HepG2 (cell line): Measurements from ENCODE around the gene TELO2. TPM values are rescaled to one million over a fixed set of nuclear protein-coding genes. Genes with fewer than 3 reads are reported as not detected.

Source experiments
- ATAC-seq: fragments of 200-7000 bp; cut with Tn5 transposase; 3 replicates; pipeline ENCODE4 v1.9.1; 2020; ENCODE audit warnings: mild to moderate bottlenecking, moderate library complexity
- BruUV-seq: library from RNA; stranded (reverse); fragments of 400-500 nt; replicated peaks from 2 replicates; lab custom pipeline; 2021; lab: Mats Ljungman, UMichigan
- CTCF ChIA-PET: fragments of 300-600 bp; formaldehyde crosslinking; extraction: SDS; loops from one replicate; lab custom pipeline; 2021; ENCODE audit warnings: low total read pairs, inconsistent platforms, low intra/inter-chr PET ratio; lab: Yijun Ruan, JAX
- POLR2A ChIA-PET: fragments of 350-600 bp; sonication (Branson Sonifier 250); formaldehyde crosslinking; loops from one replicate; lab custom pipeline; 2020; ENCODE audit warnings: antibody characterized with exemption, inconsistent platforms; lab: Yijun Ruan, JAX
- DNase-seq: peaks from one replicate; pipeline ENCODE4 v3.0.0-alpha.2; 2015; ENCODE audit warnings: low spot score
- FAIRE-seq: peaks from 3 replicates; lab custom pipeline; 2011; peaks lifted over from hg19 to GRCh38; lab: Jason Lieb, UNC
- H2AFZ ChIP-seq: one replicate; pipeline ENCODE4 v1.6.1; 2011; ENCODE audit warnings: low read length, inconsistent platforms
- H3K27ac ChIP-seq: fragments of 300-600 bp; 3 replicates; pipeline ENCODE4 v1.8.0; 2011; ENCODE audit warnings: mixed run types, mild to moderate bottlenecking, mixed read lengths, low read length, inconsistent platforms; ENCODE audit not compliant: insufficient read depth; ENCODE audit errors: extremely low read length
- H3K27me3 ChIP-seq, 2 experiments: fragments of 200-600 bp in 1 of 2; 2 replicates in 1 of 2; 3 replicates in 1 of 2; pipeline versions ENCODE4 v1.6.0 to v1.8.0; 2011; ENCODE audit warnings: low read length in 2 of 2, mild to moderate bottlenecking in 2 of 2, moderate library complexity in 2 of 2, inconsistent platforms in 1 of 2; ENCODE audit not compliant: insufficient read depth in 2 of 2, control insufficient read depth in 1 of 2
- H3K36me3 ChIP-seq, 2 experiments: fragments of 200-600 bp in 1 of 2; replicated peaks in 1 of 2; 2 replicates in 1 of 2; 3 replicates in 1 of 2; pipeline versions ENCODE4 v1.5.1 to v1.8.0; 2011; ENCODE audit warnings: low read length in 2 of 2, inconsistent platforms in 1 of 2; ENCODE audit not compliant: insufficient read depth in 2 of 2, control insufficient read depth in 1 of 2
- H3K4me1 ChIP-seq: 2 replicates; pipeline ENCODE4 v1.5.1; 2012; ENCODE audit warnings: low read length, inconsistent platforms; ENCODE audit not compliant: insufficient read depth
- H3K4me2 ChIP-seq: 2 replicates; pipeline ENCODE4 v1.6.0; 2011; ENCODE audit warnings: low read depth, low read length, inconsistent platforms
- H3K4me3 ChIP-seq, 3 experiments: fragments of 200-600 bp in 1 of 3; sonication (generic), shearing (Covaris generic) in 1 of 3; replicated peaks in 1 of 3; 2 replicates each; pipeline ENCODE4 v1.5.1; 2011 to 2016; ENCODE audit warnings: low read length in 3 of 3, inconsistent platforms in 2 of 3, low read depth in 2 of 3, mild to moderate bottlenecking in 2 of 3, control low read depth in 1 of 3, mixed read lengths in 1 of 3; ENCODE audit not compliant: insufficient read depth in 1 of 3
- H3K79me2 ChIP-seq: one replicate; pipeline ENCODE4 v1.6.1; 2011; ENCODE audit warnings: low read length, inconsistent platforms; ENCODE audit not compliant: insufficient read depth
- H3K9ac ChIP-seq: 2 replicates; pipeline ENCODE4 v1.6.0; 2011; ENCODE audit warnings: mild to moderate bottlenecking, low read depth, low read length, inconsistent platforms; ENCODE audit not compliant: insufficient read depth
- H3K9me3 ChIP-seq: 2 replicates; pipeline ENCODE4 v1.5.1; 2012; ENCODE audit warnings: mild to moderate bottlenecking, low read length
- H4K20me1 ChIP-seq: 2 replicates; pipeline ENCODE4 v1.6.0; 2011; ENCODE audit warnings: inconsistent platforms, mild to moderate bottlenecking, low read length, moderate library complexity; ENCODE audit not compliant: insufficient read depth
- CBFB ChIP-seq: sonication (generic); formaldehyde crosslinking; IDR thresholded peaks from 2 replicates; pipeline ENCODE4 v1.4.0; 2020; ENCODE audit warnings: missing genetic modification reagents
- HCFC1 ChIP-seq: fragments of 150-350 bp; IDR thresholded peaks from 2 replicates; pipeline ENCODE4 v1.6.1; 2014; ENCODE audit warnings: low read depth, low read length
- HNRNPK ChIP-seq: fragments of 200-400 bp; formaldehyde crosslinking; IDR thresholded peaks from 2 replicates; pipeline ENCODE4 v1.6.1; 2018; ENCODE audit warnings: low read length, low read depth, moderate library complexity, mild to moderate bottlenecking; ENCODE audit not compliant: poor library complexity, severe bottlenecking
- HNRNPL ChIP-seq: fragments of 200-400 bp; formaldehyde crosslinking; IDR thresholded peaks from 2 replicates; pipeline ENCODE4 v1.6.1; 2017; ENCODE audit warnings: mild to moderate bottlenecking, low read depth, low read length
- PAWR ChIP-seq: sonication (generic); formaldehyde crosslinking; IDR thresholded peaks from 2 replicates; pipeline ENCODE4 v1.4.0; 2020; ENCODE audit warnings: missing genetic modification reagents, mild to moderate bottlenecking, borderline replicate concordance
- POLR2A ChIP-seq, 2 experiments: IDR thresholded peaks; 2 replicates each; pipeline ENCODE4 v1.6.1; 2011; ENCODE audit warnings: low read depth in 2 of 2, low read length in 2 of 2, mild to moderate bottlenecking in 1 of 2, moderate library complexity in 1 of 2; ENCODE audit not compliant: insufficient read depth in 1 of 2
- PRMT3 ChIP-seq: sonication (generic); formaldehyde crosslinking; IDR thresholded peaks from 2 replicates; pipeline ENCODE4 v1.8.1; 2022; ENCODE audit warnings: low read depth, mild to moderate bottlenecking, moderate library complexity, missing genetic modification reagents, borderline replicate concordance
- SP1 ChIP-seq, 2 experiments: fragments of 450-650 bp in 1 of 2; sonication (generic) in 1 of 2; formaldehyde crosslinking in 1 of 2; IDR thresholded peaks; 2 replicates each; pipeline versions ENCODE4 v1.4.0 to v1.6.1; 2016 to 2020; ENCODE audit warnings: missing genetic modification reagents in 1 of 2
- ZNF552 ChIP-seq: sonication (generic); formaldehyde crosslinking; IDR thresholded peaks from 2 replicates; pipeline ENCODE4 v1.9.0; 2022; ENCODE audit warnings: missing genetic modification reagents, mild to moderate bottlenecking, borderline replicate concordance
- ZNF749 ChIP-seq: sonication (generic); formaldehyde crosslinking; IDR thresholded peaks from 2 replicates; pipeline ENCODE4 v1.8.0; 2022; ENCODE audit warnings: mild to moderate bottlenecking, missing genetic modification reagents, moderate library complexity, borderline replicate concordance
- ZNF776 ChIP-seq: sonication (generic); formaldehyde crosslinking; IDR thresholded peaks from 2 replicates; pipeline ENCODE4 v1.4.0; 2020; ENCODE audit warnings: mild to moderate bottlenecking, missing genetic modification reagents
- WGBS: methylation state at CpG from one replicate; pipeline ENCODE4 v1.1.6; 2017; ENCODE audit warnings: low lambda C conversion rate; 5-methylcytosine and 5-hydroxymethylcytosine counted together
- in situ Hi-C: cut with HindIII; loops from 2 replicates; pipeline ENCODE4 v1.10.0; 2017; ENCODE audit warnings: low pct_unique_long_range_greater_than_20kb; ENCODE audit not compliant: extremely low pct_ligation_motif_present
- intact Hi-C: fragments of 100-400 bp; cut with micrococcal nuclease; formaldehyde crosslinking; loops from one replicate; pipeline ENCODE4 v1.10.0; 2022; ENCODE audit not compliant: unreplicated experiment
- polyA plus RNA-seq, 8 experiments: library from polyadenylated mRNA; depleted of rRNA in 3 of 8; stranded (reverse) in 7 of 8; unstranded in 1 of 8; fragments of >200 nt; fragmentation: Illumina TruSeq in 4 of 8; extraction: Trizol in 4 of 8; gene quantifications; 2 replicates each; pipeline versions ENCODE4 v1.2.1 to v1.2.3, GENCODE V29; 2011 to 2016; ENCODE audit warnings: low read depth in 4 of 8, missing spikeins in 1 of 8, mixed read lengths in 1 of 8; ENCODE audit not compliant: insufficient read depth in 1 of 8
- total RNA-seq, 5 experiments: library from RNA; depleted of rRNA; stranded (reverse); fragments of >200 nt; fragmentation: Illumina TruSeq; extraction: Trizol; gene quantifications; 2 replicates each; pipeline ENCODE4 v1.2.3, GENCODE V29; 2016; ENCODE audit warnings: low read depth in 1 of 5
- TF ChIP-seq, protein P1 (sequence below): sonication (generic); formaldehyde crosslinking; IDR thresholded peaks from 2 replicates; pipeline ENCODE4 v1.4.0; 2020; ENCODE audit warnings: missing genetic modification reagents, borderline replicate concordance
- TF ChIP-seq, protein P2 (sequence below): sonication (generic); formaldehyde crosslinking; IDR thresholded peaks from 2 replicates; pipeline ENCODE4 v1.5.0; 2020; ENCODE audit warnings: missing genetic modification reagents

TELO2 gene
- total and polyA plus RNA-seq, 2 of the 13 experiments (the other 11 are each of a cell fraction or from before 2014, with no cell fraction given): 10.1 to 17.9 TPM

DNA sequence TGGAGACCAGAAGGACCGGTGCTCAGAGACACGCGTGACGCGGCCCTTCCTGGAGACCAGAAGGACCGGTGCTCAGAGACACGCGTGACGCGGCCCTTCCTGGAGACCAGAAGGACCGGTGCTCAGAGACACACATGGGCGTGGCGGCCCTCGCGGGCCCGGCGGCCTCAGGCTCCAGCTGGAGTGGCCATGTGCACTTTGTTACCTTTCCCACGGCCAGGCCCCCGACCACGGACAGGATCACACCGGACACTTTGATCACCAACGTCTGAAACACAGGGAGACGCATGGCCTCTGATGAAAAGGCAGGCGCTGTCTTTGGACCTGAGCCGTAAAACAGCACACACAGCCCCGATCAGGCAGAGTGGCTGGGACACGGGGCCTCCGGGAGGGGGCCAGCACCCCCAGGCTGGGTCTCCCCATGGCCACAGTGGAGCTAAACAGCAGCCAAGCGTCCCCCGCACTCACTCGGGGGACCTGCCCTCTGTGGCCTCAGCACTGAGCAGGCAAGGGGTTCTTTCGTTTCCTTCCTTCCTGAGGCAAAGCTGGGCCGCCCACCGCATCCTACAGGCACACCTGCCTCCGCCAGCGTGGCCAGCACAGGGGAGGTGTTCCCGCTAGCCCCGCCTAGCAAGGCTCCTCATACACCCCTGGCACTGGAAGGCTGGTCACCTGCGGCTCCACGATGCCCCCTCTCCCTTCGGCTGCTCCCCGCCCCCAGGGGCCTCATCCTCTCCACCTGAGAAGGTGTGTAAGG, 35.5 kb upstream of the TELO2 start:
- Histone ChIP-seq H3K9ac (no peak overlapping the region), H3K4me3 (no peak overlapping the region), H2AFZ (no peak overlapping the region), H3K27ac (no peak overlapping the region), H3K36me3 (peaks cover 15 to 32% of the 10 kb centered on the region in 2 experiments; a peak in 4 of 5 replicates), H3K4me2 (no peak overlapping the region), H4K20me1 (no peaks in the 10 kb centered on the region), H3K79me2 (no peaks in the 10 kb centered on the region), H3K27me3 (no peaks in the 10 kb centered on the region), H3K4me1 (no peaks in the 10 kb centered on the region), H3K9me3 (no peaks in the 10 kb centered on the region)
- BruUV-seq: no TSS peak
- no peak for FAIRE-seq
- intact Hi-C loops (no loop called here), in situ Hi-C loops (no loop called here)
- POLR2A ChIA-PET: no interaction called here
- 97% methylated on average over 28 of the region's 42 CpGs for WGBS
- CTCF ChIA-PET: no interaction called here
- no peak for DNase-seq
- no peak for TF ChIP-seq PRMT3 (CRISPR knock-in tag)
- no peak for TF ChIP-seq POLR2A (IDR thresholded peaks at IDR 0.05; ENCODE audit: insufficient read depth in 1 of 2, low read depth in 2 of 2, low read length in 2 of 2)
- no peak for ATAC-seq

DNA sequence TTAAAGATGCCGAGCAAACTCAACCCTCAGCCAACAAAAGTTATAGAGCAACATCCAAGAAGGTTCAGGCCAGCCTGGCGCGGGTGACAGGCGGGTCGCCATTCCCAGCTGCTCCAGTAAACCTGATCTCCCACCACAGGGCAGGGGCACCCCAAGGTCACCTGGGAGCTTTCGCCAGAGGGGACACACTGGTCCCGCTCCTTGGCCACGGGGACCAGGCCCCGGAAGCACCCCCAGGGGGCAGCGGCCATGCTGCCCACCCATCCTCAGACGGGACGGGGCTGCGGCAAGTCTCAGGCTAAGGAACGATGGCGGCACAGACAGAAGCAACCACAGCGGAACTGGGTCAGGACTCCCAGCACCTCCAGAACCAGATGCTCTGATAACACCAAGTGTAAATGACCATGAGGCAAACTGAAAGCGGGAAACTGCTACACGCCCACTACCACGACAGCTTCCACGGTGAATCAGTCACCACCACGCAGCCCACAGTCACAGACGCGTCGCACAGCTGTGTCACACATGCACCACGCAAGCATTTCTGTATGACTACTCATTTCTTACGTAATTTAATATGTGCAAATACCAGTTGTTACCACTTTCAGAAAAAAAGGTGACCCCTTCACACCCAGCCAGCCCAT, 34.7 kb upstream of the TELO2 start:
- Histone ChIP-seq H2AFZ (no peak overlapping the region), H3K36me3 (peaks cover 15 to 30% of the 10 kb centered on the region in 2 experiments; a peak in 4 of 5 replicates), H3K27ac (no peak overlapping the region), H3K9me3 (no peaks in the 10 kb centered on the region), H3K9ac (no peak overlapping the region), H3K4me1 (no peaks in the 10 kb centered on the region), H3K4me3 (no peak overlapping the region), H4K20me1 (no peaks in the 10 kb centered on the region), H3K4me2 (no peak overlapping the region), H3K27me3 (no peaks in the 10 kb centered on the region), H3K79me2 (no peaks in the 10 kb centered on the region)
- ChIA-PET CTCF (no interaction called here), POLR2A (no interaction called here)
- ATAC-seq (no peak), DNase-seq (no peak), FAIRE-seq (no peak)
- intact Hi-C loops: no loop called here
- 95% methylated on average over 15 of the region's 26 CpGs for WGBS
- BruUV-seq: no TSS peak
- TF ChIP-seq PAWR (CRISPR knock-in tag) (no peak), HCFC1 (no peak), HNRNPL (no peak), ZNF749 (CRISPR knock-in tag) (no peak), ZNF552 (CRISPR knock-in tag) (no peak), CBFB (no peak), SP1 (IDR thresholded peaks at IDR 0.05) (no peak), SP1 (CRISPR knock-in tag; IDR thresholded peaks at IDR 0.05) (no peak), ZNF776 (CRISPR knock-in tag) (no peak), HNRNPK (no peak)
- TF ChIP-seq, protein P1, sequence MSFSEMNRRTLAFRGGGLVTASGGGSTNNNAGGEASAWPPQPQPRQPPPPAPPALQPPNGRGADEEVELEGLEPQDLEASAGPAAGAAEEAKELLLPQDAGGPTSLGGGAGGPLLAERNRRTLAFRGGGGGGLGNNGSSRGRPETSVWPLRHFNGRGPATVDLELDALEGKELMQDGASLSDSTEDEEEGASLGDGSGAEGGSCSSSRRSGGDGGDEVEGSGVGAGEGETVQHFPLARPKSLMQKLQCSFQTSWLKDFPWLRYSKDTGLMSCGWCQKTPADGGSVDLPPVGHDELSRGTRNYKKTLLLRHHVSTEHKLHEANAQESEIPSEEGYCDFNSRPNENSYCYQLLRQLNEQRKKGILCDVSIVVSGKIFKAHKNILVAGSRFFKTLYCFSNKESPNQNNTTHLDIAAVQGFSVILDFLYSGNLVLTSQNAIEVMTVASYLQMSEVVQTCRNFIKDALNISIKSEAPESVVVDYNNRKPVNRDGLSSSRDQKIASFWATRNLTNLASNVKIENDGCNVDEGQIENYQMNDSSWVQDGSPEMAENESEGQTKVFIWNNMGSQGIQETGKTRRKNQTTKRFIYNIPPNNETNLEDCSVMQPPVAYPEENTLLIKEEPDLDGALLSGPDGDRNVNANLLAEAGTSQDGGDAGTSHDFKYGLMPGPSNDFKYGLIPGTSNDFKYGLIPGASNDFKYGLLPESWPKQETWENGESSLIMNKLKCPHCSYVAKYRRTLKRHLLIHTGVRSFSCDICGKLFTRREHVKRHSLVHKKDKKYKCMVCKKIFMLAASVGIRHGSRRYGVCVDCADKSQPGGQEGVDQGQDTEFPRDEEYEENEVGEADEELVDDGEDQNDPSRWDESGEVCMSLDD (CRISPR knock-in tag): no peak
- TF ChIP-seq, protein P2, sequence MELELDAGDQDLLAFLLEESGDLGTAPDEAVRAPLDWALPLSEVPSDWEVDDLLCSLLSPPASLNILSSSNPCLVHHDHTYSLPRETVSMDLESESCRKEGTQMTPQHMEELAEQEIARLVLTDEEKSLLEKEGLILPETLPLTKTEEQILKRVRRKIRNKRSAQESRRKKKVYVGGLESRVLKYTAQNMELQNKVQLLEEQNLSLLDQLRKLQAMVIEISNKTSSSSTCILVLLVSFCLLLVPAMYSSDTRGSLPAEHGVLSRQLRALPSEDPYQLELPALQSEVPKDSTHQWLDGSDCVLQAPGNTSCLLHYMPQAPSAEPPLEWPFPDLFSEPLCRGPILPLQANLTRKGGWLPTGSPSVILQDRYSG: no peak
- in situ Hi-C loops: no loop called here
